Measurements from ENCODE around the gene B3GAT1. TPM values are rescaled to one million over a fixed set of nuclear protein-coding genes. Genes with fewer than 3 reads are reported as not detected.

B3GAT1 gene
- total and polyA plus RNA-seq, 4 donors, result 0.16 to 0.39 TPM; not detected in 2

- DNase-seq, result peak; percentile 30 to 51
- H3K9me3 ChIP-seq (ENCODE audit: control insufficient read depth, low read length), result no peaks in the 10 kb centered on the region
- no peaks in the 10 kb centered on the region for H3K4me1 ChIP-seq (ENCODE audit: control insufficient read depth in 1 of 2, insufficient read depth in 2 of 2, low read length in 2 of 2)
Observed at GRCh38 chr11:134374891-134375550, 37.0 kb downstream of the B3GAT1 start.

GRCh38 chr11:134374171-134374570 lies 37.9 kb downstream of the B3GAT1 start:
- Histone ChIP-seq H3K4me1 (ENCODE audit: control insufficient read depth in 1 of 2, insufficient read depth in 2 of 2, low read length in 2 of 2) (no peaks in the 10 kb centered on the region), H3K9me3 (ENCODE audit: control insufficient read depth, low read length) (no peaks in the 10 kb centered on the region), H3K4me3 (ENCODE audit: low read length in 2 of 2) (no peak overlapping the region), H3K36me3 (ENCODE audit: control insufficient read depth in 1 of 2, insufficient read depth in 2 of 2, low read length in 1 of 2) (no peaks in the 10 kb centered on the region), H3K27me3 (ENCODE audit: control insufficient read depth in 1 of 2, insufficient read depth in 2 of 2, low read length in 1 of 2) (no peaks in the 10 kb centered on the region), H3K27ac (ENCODE audit: low read depth in 1 of 2, low read length in 2 of 2) (no peak overlapping the region)
- intact Hi-C loops (cut with DNase I), result no loop called here
- 81 to 84% methylated on average over 9 of the region's 9 CpGs for WGBS, 2 donors
- ATAC-seq (ENCODE audit: low FRiP score) (no peak), DNase-seq (peak; percentile 5 to 21)

More at GRCh38 chr11:134374891-134375550, 37.0 kb downstream of the B3GAT1 start:
- WGBS, 2 donors, result 88 to 91% methylated on average over 16 of the region's 16 CpGs
- no peak for ATAC-seq (ENCODE audit: low FRiP score)
- Histone ChIP-seq H3K27ac (ENCODE audit: low read depth in 1 of 2, low read length in 2 of 2) (no peak overlapping the region), H3K36me3 (ENCODE audit: control insufficient read depth in 1 of 2, insufficient read depth in 2 of 2, low read length in 1 of 2) (no peaks in the 10 kb centered on the region), H3K4me3 (ENCODE audit: low read length in 2 of 2) (no peak overlapping the region), H3K27me3 (ENCODE audit: control insufficient read depth in 1 of 2, insufficient read depth in 2 of 2, low read length in 1 of 2) (no peaks in the 10 kb centered on the region)
- intact Hi-C loops (cut with DNase I), result no loop called here

- no peaks in the 10 kb centered on the region for H3K27me3 ChIP-seq (ENCODE audit: control insufficient read depth in 1 of 2, insufficient read depth in 2 of 2, low read length in 1 of 2)
- H3K4me3 ChIP-seq (ENCODE audit: low read length in 2 of 2), result no peak overlapping the region
- no peak overlapping the region for H3K27ac ChIP-seq (ENCODE audit: low read depth in 1 of 2, low read length in 2 of 2)
- ATAC-seq (ENCODE audit: low FRiP score) (no peak), DNase-seq (peak; percentile 32 to 68)
- H3K4me1 ChIP-seq (ENCODE audit: control insufficient read depth in 1 of 2, insufficient read depth in 2 of 2, low read length in 2 of 2), result no peaks in the 10 kb centered on the region
- 80 to 88% methylated on average over 14 of the region's 14 CpGs for WGBS, 2 donors
- no peaks in the 10 kb centered on the region for H3K9me3 ChIP-seq (ENCODE audit: control insufficient read depth, low read length)
- no peaks in the 10 kb centered on the region for H3K36me3 ChIP-seq (ENCODE audit: control insufficient read depth in 1 of 2, insufficient read depth in 2 of 2, low read length in 1 of 2)
- intact Hi-C loops (cut with DNase I), result no loop called here
Observed at GRCh38 chr11:134373591-134374052, 38.4 kb downstream of the B3GAT1 start.

- Histone ChIP-seq H3K4me1 (ENCODE audit: control insufficient read depth in 1 of 2, insufficient read depth in 2 of 2, low read length in 2 of 2) (no peaks in the 10 kb centered on the region), H3K27me3 (ENCODE audit: control insufficient read depth in 1 of 2, insufficient read depth in 2 of 2, low read length in 1 of 2) (no peaks in the 10 kb centered on the region), H3K4me3 (ENCODE audit: low read length in 2 of 2) (no peak overlapping the region), H3K36me3 (ENCODE audit: control insufficient read depth in 1 of 2, insufficient read depth in 2 of 2, low read length in 1 of 2) (no peaks in the 10 kb centered on the region), H3K27ac (ENCODE audit: low read depth in 1 of 2, low read length in 2 of 2) (no peak overlapping the region), H3K9me3 (ENCODE audit: control insufficient read depth, low read length) (no peaks in the 10 kb centered on the region)
- WGBS, 2 donors, result 80 to 83% methylated on average over 8 of the region's 8 CpGs
- ATAC-seq (ENCODE audit: low FRiP score) (no peak), DNase-seq (peak; percentile 34 to 42)
- intact Hi-C loops (cut with DNase I), result no loop called here
Observed at GRCh38 chr11:134372961-134373360, 39.1 kb downstream of the B3GAT1 start.

GRCh38 chr11:134372536-134372935 lies 39.5 kb downstream of the B3GAT1 start:
- Histone ChIP-seq H3K4me3 (ENCODE audit: low read length in 2 of 2) (no peak overlapping the region), H3K36me3 (ENCODE audit: control insufficient read depth in 1 of 2, insufficient read depth in 2 of 2, low read length in 1 of 2) (no peaks in the 10 kb centered on the region), H3K27ac (ENCODE audit: low read depth in 1 of 2, low read length in 2 of 2) (no peak overlapping the region), H3K27me3 (ENCODE audit: control insufficient read depth in 1 of 2, insufficient read depth in 2 of 2, low read length in 1 of 2) (no peaks in the 10 kb centered on the region), H3K9me3 (ENCODE audit: control insufficient read depth, low read length) (no peaks in the 10 kb centered on the region), H3K4me1 (ENCODE audit: control insufficient read depth in 1 of 2, insufficient read depth in 2 of 2, low read length in 2 of 2) (no peaks in the 10 kb centered on the region)
- ATAC-seq (ENCODE audit: low FRiP score) (no peak), DNase-seq (peak in 1 of 2 donors; percentile 61)
- intact Hi-C loops (cut with DNase I), result no loop called here
- WGBS, 2 donors, result 88 to 90% methylated on average over 10 of the region's 10 CpGs

- no peak overlapping the region for H3K27ac ChIP-seq (ENCODE audit: low read depth in 1 of 2, low read length in 2 of 2)
- no peaks in the 10 kb centered on the region for H3K27me3 ChIP-seq (ENCODE audit: control insufficient read depth in 1 of 2, insufficient read depth in 2 of 2, low read length in 1 of 2)
- intact Hi-C loops (cut with DNase I), result no loop called here
- H3K4me3 ChIP-seq (ENCODE audit: low read length in 2 of 2), result no peak overlapping the region
- H3K4me1 ChIP-seq (ENCODE audit: control insufficient read depth in 1 of 2, insufficient read depth in 2 of 2, low read length in 2 of 2), result no peaks in the 10 kb centered on the region
- DNase-seq (peak; percentile 21 to 38), ATAC-seq (ENCODE audit: low FRiP score) (no peak)
- no peaks in the 10 kb centered on the region for H3K36me3 ChIP-seq (ENCODE audit: control insufficient read depth in 1 of 2, insufficient read depth in 2 of 2, low read length in 1 of 2)
- 90 to 94% methylated on average over 22 of the region's 22 CpGs for WGBS, 2 donors
- no peaks in the 10 kb centered on the region for H3K9me3 ChIP-seq (ENCODE audit: control insufficient read depth, low read length)
Observed at GRCh38 chr11:134371436-134372185, 40.4 kb downstream of the B3GAT1 start.

GRCh38 chr11:134370526-134371435 lies 41.3 kb downstream of the B3GAT1 start:
- H3K4me1 ChIP-seq (ENCODE audit: control insufficient read depth in 1 of 2, insufficient read depth in 2 of 2, low read length in 2 of 2), result no peaks in the 10 kb centered on the region
- H3K27me3 ChIP-seq (ENCODE audit: control insufficient read depth in 1 of 2, insufficient read depth in 2 of 2, low read length in 1 of 2), result no peaks in the 10 kb centered on the region
- H3K36me3 ChIP-seq (ENCODE audit: control insufficient read depth in 1 of 2, insufficient read depth in 2 of 2, low read length in 1 of 2), result no peaks in the 10 kb centered on the region
- no peak for ATAC-seq (ENCODE audit: low FRiP score)
- WGBS, 2 donors, result 81 to 88% methylated on average over 18 to 19 of the region's 19 CpGs
- no peaks in the 10 kb centered on the region for H3K9me3 ChIP-seq (ENCODE audit: control insufficient read depth, low read length)
- peak; percentile 18 to 45 for DNase-seq
- no peak overlapping the region for H3K27ac ChIP-seq (ENCODE audit: low read depth in 1 of 2, low read length in 2 of 2)
- H3K4me3 ChIP-seq (ENCODE audit: low read length in 2 of 2), result no peak overlapping the region
- intact Hi-C loops (cut with DNase I), result no loop called here

GRCh38 chr11:134369656-134370525 lies 42.2 kb downstream of the B3GAT1 start:
- peak; percentile 34 to 51 for DNase-seq
- no peaks in the 10 kb centered on the region for H3K36me3 ChIP-seq (ENCODE audit: control insufficient read depth in 1 of 2, insufficient read depth in 2 of 2, low read length in 1 of 2)
- no peaks in the 10 kb centered on the region for H3K4me1 ChIP-seq (ENCODE audit: control insufficient read depth in 1 of 2, insufficient read depth in 2 of 2, low read length in 2 of 2)
- no peak for ATAC-seq (ENCODE audit: low FRiP score)
- H3K27ac ChIP-seq (ENCODE audit: low read depth in 1 of 2, low read length in 2 of 2), result no peak overlapping the region
- WGBS, 2 donors, result 87 to 88% methylated on average over 30 of the region's 30 CpGs
- no peak overlapping the region for H3K4me3 ChIP-seq (ENCODE audit: low read length in 2 of 2)
- no peaks in the 10 kb centered on the region for H3K27me3 ChIP-seq (ENCODE audit: control insufficient read depth in 1 of 2, insufficient read depth in 2 of 2, low read length in 1 of 2)
- intact Hi-C loops (cut with DNase I), result no loop called here
- no peaks in the 10 kb centered on the region for H3K9me3 ChIP-seq (ENCODE audit: control insufficient read depth, low read length)
